Measurements from ENCODE around the gene ELOVL6.

GRCh38 chr4:110231869-110232268 lies 33.5 kb upstream of the ELOVL6 start:
- TF ChIP-seq EP300 (conservative IDR thresholded peaks at IDR 0.05; ENCODE audit: poor library complexity, severe bottlenecking) (no peak), RAD21 (conservative IDR thresholded peaks at IDR 0.05) (no peak), POLR2AphosphoS5 (IDR thresholded peaks at IDR 0.05) (no peak), EZH2 (IDR thresholded peaks at IDR 0.05; ENCODE audit: borderline replicate concordance, insufficient read depth, low read length, poor library complexity, severe bottlenecking) (no peak)
- TF ChIP-seq, protein P1, sequence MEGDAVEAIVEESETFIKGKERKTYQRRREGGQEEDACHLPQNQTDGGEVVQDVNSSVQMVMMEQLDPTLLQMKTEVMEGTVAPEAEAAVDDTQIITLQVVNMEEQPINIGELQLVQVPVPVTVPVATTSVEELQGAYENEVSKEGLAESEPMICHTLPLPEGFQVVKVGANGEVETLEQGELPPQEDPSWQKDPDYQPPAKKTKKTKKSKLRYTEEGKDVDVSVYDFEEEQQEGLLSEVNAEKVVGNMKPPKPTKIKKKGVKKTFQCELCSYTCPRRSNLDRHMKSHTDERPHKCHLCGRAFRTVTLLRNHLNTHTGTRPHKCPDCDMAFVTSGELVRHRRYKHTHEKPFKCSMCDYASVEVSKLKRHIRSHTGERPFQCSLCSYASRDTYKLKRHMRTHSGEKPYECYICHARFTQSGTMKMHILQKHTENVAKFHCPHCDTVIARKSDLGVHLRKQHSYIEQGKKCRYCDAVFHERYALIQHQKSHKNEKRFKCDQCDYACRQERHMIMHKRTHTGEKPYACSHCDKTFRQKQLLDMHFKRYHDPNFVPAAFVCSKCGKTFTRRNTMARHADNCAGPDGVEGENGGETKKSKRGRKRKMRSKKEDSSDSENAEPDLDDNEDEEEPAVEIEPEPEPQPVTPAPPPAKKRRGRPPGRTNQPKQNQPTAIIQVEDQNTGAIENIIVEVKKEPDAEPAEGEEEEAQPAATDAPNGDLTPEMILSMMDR (IDR thresholded peaks at IDR 0.05; ENCODE audit: poor library complexity, severe bottlenecking), result no peak
- TF ChIP-seq, protein P2, sequence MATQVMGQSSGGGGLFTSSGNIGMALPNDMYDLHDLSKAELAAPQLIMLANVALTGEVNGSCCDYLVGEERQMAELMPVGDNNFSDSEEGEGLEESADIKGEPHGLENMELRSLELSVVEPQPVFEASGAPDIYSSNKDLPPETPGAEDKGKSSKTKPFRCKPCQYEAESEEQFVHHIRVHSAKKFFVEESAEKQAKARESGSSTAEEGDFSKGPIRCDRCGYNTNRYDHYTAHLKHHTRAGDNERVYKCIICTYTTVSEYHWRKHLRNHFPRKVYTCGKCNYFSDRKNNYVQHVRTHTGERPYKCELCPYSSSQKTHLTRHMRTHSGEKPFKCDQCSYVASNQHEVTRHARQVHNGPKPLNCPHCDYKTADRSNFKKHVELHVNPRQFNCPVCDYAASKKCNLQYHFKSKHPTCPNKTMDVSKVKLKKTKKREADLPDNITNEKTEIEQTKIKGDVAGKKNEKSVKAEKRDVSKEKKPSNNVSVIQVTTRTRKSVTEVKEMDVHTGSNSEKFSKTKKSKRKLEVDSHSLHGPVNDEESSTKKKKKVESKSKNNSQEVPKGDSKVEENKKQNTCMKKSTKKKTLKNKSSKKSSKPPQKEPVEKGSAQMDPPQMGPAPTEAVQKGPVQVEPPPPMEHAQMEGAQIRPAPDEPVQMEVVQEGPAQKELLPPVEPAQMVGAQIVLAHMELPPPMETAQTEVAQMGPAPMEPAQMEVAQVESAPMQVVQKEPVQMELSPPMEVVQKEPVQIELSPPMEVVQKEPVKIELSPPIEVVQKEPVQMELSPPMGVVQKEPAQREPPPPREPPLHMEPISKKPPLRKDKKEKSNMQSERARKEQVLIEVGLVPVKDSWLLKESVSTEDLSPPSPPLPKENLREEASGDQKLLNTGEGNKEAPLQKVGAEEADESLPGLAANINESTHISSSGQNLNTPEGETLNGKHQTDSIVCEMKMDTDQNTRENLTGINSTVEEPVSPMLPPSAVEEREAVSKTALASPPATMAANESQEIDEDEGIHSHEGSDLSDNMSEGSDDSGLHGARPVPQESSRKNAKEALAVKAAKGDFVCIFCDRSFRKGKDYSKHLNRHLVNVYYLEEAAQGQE (IDR thresholded peaks at IDR 0.05; ENCODE audit: borderline replicate concordance), result no peak
